GM21528 (cell line): ENCODE results near the gene MSTO1.
"Not testable (repeated sequence)": the region's sequence is repeated elsewhere in the genome, so short reads cannot be mapped to it uniquely, and the experiment has no call there.

Source experiments
- ATAC-seq: cut with Tn5 transposase; IDR thresholded peaks from one replicate; pipeline ENCODE4 v1.9.1; 2021; ENCODE audit warnings: mild to moderate bottlenecking, moderate library complexity; ENCODE audit not compliant: unreplicated experiment, low FRiP score

The MSTO1 gene

DNA sequence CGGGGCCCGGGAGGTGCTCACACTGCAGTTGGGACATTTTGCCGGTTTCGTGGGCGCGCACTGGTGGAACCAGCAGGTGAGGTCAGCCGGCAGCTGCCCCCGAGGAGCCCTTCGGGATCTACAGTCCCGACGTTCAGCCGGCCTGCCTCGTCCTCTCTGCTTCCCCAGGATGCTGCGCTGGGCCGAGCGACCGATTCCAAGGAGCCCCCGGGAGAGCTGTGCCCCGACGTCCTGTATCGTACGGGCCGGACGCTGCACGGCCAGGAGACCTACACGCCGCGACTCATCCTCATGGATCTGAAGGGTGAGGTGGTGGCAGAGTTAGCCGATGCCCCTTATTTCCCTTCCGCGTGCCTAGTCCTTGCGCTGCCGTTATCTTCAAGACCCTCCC is 234 bp downstream of the MSTO1 start:
- peak; percentile 27 for ATAC-seq

DNA sequence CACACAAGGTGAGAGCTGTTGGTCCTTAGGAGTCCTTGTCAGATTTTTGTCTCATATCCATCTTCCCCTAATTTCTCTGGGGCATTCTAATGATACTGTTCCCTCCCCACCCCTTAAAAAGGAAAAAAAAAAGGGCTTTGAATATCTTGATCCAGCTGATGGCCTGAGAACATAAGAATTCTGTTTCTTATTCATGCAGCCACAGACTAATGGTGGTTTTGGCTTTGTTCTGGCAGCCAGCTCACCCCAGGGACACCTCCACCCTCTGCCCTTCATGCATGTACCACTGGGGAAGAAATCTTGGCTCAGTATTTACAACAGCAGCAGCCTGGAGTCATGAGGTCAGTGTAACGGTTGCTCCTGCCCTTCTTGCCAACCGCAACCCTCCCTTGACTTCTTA is 3.2 kb downstream of the MSTO1 start:
- ATAC-seq = not testable (repeated sequence)

DNA sequence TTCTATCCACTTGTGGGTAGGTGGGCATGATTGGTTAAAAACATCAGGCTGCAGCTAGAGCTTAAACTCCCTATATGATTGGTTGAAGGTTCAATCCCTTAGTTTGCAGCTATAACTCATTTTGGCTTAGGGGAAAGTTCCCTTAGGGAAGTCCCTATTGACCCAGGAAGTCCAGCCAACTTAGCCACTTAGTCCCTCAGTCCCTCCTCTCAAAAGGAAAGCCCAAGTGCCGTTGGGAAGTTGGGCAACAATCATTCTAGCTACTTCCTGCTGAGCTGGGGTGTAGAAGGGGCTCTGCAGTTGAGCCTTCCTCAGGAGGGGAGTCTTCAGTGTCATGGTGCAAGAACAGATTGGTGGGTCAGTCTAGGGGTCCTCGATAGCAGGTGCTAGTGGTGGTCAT is 12.2 kb downstream of the MSTO1 start:
- no peak for ATAC-seq

DNA sequence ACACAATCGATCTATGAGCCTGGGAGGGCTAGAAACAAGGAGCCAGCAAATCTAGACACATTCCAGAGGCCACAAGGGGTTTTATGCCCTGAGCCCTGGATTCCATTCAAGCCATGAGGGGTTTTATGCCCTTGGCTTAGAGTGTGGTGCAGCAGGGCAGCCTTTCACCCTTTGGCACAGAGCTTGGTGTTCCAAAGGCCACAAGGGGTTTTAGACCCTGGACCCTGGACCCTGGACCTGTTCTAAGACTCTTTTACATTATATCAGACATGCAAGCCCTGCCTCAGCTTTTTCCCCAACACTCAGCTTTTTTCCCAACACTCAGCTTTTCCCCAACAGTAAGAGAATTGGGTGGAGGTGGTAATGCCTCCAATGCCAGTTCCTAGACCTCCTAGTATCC is 13.3 kb downstream of the MSTO1 start:
- no peak for ATAC-seq

DNA sequence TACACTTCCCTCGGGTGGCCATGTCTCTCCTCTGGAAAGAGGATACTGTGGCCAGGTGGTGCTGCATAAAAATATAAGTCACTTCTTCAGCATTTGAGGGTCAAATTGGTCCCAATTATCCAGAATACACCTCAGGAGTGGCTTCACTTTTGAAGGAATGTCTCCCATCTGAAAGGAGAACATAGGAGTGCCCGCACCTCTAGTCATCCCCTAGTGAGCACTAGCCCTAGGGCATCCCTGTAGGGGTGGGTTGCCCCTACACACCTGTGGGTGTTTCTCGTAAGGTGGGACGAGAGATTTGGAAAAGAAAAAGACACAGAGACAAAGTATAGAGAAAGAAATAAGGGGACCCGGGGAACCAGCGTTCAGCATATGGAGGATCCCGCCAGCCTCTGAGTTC is 16.4 kb downstream of the MSTO1 start:
- ATAC-seq = not testable (repeated sequence)

DNA sequence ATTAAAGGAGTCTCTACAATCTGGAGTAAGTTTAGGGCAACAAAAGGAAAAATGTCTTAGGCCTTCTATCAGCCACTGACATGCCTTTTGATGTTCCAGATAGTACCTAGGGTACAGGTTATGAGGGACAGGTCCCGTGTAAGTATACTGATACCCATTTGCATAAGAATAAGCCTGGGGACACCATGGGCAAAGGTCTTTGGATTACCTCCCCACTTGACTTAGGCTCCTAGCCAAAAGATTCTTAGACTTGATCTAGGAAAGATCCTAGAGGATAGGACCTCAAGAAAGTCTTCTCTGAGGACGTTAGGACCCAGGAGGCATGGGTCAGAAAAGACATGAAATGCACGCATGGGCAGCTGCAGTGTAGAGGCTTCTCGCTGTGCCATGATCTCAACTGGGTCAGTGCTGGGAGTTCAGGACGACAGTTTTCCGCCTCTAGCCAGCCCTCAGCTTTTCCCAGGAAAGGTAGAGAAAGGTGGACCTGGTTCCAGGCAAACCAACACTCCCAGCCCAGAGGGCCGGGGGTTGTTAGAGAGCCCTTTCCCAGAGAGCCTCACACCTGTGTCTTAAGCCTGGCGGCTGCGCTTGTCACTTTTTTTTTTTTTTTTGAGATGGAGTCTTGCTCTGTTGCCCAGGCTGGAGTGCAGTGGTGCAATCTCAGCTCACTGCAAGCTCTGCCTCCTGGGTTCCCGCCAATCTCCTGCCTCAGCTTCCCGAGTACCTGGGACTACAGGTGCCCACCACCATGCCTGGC is 26.6 kb downstream of the MSTO1 start:
- ATAC-seq = no peak

DNA sequence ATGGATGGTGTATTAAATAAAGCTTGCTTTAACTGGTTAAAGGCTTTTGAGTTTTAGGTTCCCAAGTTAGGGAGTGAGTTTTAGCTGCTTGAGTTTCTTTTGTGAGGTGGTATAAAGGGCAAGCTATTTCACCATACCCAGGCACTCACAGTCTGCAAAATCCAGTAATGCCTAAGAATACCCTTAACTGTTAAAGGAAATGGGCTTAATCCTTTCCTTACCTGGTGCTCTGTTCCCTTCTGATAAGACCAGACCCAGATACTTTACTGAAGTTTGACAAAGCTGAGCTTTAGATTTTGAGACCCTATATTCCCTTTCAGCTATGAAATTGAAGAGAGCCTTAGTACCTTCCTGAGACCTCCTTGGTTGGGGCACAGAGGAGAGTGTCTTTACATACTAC is 30.3 kb downstream of the MSTO1 start:
- no peak for ATAC-seq

DNA sequence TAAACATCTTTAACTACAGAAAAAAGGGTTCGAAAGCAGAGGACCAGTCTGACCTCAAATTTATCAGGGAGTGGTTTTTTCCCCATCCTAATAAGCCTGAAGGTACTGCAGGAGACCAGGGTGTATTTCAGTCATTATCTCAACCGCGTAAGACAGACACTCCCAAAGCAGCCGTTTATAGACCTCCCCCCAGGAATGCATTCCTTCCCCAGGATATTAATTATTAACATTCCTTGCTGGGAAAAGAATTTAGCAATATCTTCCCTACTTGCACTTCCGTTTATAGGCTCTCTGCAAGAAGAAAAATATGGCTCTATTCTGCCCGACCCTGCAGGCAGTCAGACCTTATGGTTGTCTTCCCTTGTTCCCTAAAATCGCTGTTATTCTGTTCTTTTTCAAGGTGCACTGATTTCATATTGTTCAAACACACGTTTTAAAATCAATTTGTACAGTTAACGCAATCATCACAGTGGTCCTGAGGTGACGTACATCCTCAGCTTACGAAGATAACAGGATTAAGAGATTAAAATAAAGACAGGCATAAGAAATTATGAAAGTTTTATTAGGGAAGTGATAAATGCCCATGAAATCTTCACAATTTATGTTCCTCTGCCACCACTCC is 32.7 kb downstream of the MSTO1 start:
- ATAC-seq = not testable (repeated sequence)

DNA sequence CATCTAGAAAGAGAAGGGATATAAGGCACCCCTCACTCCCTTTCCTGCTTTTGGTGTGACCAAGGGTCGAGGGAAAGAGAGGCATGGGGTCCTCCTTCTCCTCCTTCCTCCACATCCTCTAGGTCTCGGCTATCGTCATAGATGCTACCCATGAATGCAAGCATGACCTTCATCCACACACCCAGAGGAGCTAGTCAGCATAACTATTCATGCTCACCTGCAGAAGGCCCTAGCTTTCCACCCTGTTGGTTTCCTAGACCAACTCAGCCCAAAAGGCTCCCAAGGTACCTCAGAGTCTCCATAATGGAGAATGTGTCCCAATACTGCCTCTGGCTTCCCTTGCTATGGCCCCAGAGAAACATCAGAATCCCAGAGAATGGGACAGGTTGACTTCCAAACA is 33.2 kb downstream of the MSTO1 start:
- ATAC-seq = no peak

DNA sequence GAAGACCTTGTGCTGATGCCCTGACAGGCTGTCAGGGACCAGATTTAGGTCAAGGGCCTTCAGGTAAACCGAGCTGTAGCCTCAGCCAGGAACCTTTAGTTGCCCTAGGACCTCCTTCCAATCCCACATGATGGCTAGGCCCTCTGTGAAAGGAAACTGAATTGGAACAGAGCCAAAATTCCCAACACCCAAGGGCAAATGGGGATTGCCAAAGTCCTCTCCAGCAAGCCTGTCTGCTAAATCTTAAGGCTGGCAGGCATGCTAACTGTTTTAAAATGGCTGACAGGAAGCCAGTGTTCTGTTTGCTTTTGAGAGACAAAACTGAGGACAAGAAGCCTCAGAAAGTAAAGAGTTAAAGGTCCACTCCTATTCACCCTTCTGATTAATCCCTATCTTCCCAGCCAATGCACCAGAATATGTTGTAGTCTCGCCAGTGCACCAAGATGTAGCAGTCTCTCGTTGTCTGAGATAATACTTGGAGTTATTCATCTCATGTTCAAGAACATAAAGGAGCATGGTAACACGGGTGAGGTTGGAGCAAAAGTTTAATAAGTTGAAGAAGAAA is 35.1 kb downstream of the MSTO1 start:
- ATAC-seq = no peak

DNA sequence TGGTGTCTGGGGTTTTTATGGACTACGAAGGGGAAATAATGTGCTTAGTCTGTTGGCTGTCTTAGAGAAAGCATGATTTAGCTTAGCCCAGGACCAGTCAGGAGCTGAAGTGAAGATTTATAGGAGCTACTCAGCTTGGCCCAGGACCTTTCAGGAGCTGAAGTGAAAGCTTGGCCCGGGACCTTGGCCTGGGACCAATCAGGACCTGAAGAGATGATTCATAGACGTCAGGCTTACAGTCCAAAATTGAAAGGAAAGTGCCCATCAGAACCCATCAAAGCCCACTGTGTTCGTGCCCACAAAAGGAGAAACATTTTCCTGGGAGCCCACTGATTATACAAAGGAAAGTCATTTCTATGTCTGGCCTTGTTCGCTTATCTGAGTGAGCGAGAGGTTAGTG is 35.6 kb downstream of the MSTO1 start:
- ATAC-seq = no peak

DNA sequence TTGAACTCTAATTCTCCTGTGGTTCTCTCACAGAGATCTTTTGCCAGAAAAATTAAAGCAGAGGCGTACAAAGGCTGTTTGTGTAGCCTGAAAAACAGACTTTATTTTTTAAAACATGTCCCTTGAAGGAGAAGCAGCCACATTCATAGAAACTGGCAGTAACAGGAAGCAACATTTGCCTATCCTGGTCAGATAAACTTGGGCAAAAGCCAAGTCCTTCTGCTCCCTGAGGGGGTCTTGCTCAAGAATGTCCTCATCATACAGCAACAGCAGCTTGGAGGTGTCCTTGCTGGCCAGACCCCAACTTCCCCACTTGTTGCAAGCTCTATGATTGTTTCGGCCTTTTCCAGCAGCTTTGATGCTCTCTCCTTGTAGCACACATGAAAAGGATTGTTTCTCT is 36.3 kb downstream of the MSTO1 start:
- ATAC-seq = no peak

DNA sequence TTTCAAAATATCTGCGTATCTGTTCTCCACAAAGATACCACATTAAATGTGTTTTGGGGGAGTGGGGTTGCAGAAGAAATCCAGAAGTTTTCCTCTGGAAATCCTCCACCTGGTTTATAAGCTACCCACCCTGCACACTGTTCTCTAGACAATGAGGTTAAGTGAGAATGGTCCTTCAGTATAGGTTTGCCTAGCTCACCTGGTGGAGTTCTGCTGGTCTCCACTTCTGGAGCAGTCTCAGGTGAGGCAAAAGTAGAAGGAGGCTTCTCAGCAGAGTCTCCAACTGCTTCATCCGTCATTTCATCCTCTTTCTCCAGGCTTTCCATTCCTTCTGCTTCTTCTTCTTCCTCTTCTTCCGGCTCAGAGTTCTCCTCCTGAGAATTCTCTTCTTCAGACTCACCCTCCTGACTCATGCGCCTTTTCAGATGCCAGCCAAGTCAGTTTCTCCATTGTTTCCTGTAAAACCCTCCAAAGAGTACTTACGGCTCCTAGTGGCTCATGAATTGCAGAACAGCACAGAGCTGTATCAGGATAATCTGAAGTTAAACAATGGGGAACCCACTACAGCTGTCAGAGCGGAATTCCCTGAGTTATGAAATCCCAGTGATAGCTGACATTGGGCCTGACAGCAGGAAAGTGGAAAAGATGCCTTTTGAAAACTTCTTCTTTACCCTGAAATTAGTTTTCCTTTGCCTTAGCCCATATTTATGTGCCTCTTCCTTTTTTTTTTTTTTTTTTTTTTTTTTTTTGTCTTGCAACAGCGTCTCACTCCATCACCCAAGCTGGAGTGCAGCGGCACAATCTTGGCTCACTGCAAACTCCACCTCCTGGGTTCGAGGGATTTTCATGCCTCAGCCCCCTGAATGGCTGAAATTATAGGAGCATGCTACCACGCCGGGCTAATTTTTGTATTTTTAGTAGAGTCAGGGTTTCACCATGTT is 38.5 kb downstream of the MSTO1 start:
- no peak for ATAC-seq

DNA sequence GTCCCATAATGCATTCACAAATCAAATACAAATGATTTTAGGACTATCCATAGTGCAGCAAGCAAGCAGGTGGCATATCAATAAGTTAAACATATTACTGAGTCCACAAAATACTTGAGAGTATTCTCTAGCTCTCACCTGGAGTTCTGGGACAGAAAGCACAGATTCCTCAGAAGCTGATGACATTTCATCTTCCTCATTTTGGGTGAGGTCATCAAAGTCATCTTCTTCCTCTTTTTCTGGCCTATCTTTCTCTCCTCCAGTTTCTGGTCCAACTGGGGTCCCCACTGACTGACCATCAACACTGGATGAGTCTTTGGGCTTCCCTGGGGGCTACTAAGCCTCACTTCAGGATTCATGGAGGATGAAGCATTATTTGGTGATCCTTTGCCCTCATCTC is 39.7 kb downstream of the MSTO1 start:
- ATAC-seq = no peak

DNA sequence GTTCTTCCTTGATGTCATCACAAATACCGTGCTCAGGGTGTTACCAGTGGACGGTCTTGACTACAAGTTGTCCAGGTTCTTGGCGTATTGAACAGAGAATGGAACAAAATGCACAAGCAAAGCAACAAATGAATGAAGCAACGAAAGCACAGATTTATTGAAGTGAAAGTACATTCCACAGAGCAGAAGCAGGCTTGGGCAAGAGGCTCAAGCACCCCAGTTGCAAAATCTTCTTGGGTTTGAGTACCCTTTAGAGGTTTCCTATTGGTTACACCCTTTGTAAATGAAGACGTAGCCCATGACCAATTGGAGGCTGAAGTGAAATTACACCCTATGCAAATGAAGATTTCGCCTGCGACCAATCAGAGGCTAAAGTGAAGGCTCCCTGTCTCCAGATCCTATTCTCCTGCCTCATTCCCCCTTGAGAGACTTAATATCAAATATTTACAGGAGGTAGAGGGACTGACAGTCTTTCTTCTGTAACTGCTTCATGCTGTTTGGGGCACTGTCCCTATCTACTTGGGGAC is 40.3 kb downstream of the MSTO1 start:
- ATAC-seq = no peak

DNA sequence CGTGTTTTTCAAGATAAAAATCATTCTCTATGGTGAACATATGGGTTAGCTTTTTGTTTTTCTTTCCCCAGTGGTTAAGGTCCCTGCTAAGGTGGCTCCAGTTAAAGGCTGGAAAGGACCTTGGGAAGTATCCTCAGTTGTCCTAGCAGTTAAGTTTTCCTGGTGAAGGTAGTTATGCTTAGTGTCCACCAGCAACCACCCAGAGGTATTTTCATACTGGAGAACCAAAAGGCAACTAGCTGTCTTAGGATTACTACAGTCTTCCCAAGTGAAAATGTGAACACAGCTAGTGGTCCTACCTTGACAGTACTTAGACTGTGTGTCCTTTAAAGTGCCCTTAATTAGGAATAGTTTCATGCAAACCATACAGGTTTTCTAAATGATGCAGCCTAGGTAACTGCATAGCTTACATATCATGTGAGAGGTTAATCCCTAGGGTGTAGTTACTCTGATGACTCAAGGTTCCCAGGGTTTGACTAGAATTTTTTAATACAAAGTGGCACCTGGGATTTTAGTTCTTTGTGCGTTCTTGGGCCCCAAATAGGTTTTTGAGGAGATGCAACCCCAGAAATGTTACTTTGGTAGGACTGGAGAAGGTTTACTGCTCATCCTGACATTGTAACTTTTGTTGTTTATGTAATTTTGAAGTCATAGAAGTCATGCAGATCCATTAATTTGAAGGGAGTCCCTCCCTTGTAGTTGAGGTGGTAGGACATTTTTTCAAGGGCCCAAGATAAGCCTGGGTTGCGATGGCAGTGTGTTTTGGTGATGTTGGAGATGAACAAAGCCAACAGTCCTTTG is 42.0 kb downstream of the MSTO1 start:
- ATAC-seq = no peak

DNA sequence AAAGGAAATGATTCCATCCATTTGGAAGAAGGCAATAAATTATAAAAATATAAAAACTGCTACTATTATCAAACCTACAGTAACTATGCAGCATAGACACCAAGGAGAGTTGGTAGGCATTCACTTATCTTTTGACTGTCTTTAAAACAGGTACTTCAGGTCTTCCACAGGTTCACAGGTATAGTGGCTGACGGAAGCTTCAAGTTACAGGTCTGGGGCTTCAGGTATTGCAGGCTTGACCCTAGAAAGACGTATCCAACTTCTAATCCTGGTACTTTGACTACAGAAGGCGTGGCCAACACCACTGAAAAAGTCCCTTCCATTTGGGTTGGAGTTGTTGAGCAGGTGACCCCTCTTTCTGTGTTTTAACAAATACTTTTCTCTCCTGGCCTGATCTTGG is 42.9 kb downstream of the MSTO1 start:
- no peak for ATAC-seq

DNA sequence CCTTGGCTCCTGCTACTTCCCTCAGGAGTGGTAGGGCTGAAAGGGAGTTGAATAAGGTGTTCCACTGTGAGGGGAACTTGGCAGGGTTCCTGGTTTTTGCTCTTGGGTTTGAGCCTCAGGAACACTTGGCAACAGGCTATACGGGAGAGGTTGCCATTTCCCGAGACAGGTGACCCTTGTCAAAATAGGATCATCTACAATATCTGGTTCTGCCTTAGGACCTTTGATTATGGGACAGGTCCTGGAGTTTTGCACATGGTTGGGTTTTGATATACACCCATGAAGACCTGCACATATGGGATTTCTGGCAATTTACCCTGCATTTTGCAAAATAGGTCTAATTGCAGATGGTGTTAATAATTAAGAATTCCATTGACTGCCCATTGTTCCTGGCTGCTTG is 47.4 kb downstream of the MSTO1 start:
- ATAC-seq = no peak

DNA sequence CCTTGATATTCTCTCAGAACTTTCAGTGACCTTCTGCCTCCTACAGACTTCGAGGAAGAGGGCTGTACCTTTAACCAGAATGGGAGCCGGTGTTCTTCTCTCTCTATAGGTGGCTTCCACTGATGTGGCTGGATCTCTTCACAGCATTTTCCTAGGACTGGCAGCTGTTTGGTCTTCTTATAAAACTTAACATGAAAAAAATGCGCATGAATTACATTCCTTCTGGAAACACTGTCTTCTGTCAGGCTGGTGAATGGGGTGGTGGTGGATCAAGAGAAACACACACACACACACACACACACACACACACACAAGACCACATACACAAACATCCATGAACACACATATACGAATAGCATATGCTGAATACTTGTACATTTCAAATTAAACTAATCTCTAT is 51.2 kb downstream of the MSTO1 start:
- not testable (repeated sequence) for ATAC-seq
